Esophagus squamous epithelium (tissue), 4 donors: ENCODE data around the gene HELT.

ENCODE experiments used
- POLR2A ChIP-seq, 4 donors: fragments of 450-650 bp; IDR thresholded peaks; one replicate each; pipeline ENCODE4 v1.6.1; 2017; ENCODE audit warnings: antibody characterized with exemption in 4 of 4, mild to moderate bottlenecking in 4 of 4, moderate library complexity in 3 of 4
- TF ChIP-seq, protein P1 (sequence below), 6 experiments: fragments of 450-650 bp in 4 of 6; fragments of 200-600 bp in 2 of 6; sonication (generic) in 2 of 6; IDR thresholded peaks; one replicate each; pipeline ENCODE4 v1.5.1; 2016 to 2019; ENCODE audit warnings: antibody characterized with exemption in 6 of 6, mild to moderate bottlenecking in 4 of 6, moderate library complexity in 4 of 6

DNA sequence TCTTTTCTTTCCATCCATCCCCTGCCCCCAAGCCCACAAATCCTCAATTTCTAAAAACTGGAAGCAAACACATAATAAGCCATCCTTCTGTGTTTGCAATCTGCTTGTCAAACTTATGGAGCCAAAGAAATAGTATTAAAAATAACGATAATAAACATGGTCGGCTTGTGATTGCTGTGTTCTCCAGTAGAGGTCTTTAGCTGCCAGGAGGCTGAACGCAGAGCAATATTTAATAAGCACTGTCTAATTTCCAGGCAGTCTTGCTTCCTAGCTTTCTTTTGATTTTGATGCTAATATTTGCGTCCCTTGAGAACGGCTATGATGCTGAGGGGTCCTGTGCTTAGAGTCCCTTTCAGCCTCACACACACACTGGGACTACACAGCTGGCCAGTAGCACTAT, 3.2 kb upstream of the HELT start:
- TF ChIP-seq, protein P1, sequence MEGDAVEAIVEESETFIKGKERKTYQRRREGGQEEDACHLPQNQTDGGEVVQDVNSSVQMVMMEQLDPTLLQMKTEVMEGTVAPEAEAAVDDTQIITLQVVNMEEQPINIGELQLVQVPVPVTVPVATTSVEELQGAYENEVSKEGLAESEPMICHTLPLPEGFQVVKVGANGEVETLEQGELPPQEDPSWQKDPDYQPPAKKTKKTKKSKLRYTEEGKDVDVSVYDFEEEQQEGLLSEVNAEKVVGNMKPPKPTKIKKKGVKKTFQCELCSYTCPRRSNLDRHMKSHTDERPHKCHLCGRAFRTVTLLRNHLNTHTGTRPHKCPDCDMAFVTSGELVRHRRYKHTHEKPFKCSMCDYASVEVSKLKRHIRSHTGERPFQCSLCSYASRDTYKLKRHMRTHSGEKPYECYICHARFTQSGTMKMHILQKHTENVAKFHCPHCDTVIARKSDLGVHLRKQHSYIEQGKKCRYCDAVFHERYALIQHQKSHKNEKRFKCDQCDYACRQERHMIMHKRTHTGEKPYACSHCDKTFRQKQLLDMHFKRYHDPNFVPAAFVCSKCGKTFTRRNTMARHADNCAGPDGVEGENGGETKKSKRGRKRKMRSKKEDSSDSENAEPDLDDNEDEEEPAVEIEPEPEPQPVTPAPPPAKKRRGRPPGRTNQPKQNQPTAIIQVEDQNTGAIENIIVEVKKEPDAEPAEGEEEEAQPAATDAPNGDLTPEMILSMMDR (IDR thresholded peaks at IDR 0.05): no peak
- TF ChIP-seq POLR2A (IDR thresholded peaks at IDR 0.05): no peak
